Epithelial cell of esophagus (primary cell): ENCODE data around the gene SLC4A11.

Experiments
- DNase-seq: peaks from one replicate; pipeline ENCODE4 v3.0.0; 2010; ENCODE audit warnings: low read depth
- H3K4me3 ChIP-seq: 2 replicates; pipeline ENCODE4 v1.5.1; 2011; ENCODE audit warnings: mild to moderate bottlenecking, low read length, control low read depth
- TF ChIP-seq, protein P1 (sequence below): IDR thresholded peaks from 2 replicates; pipeline ENCODE4 v1.5.1; 2011; ENCODE audit warnings: low read depth, mild to moderate bottlenecking, low read length, control low read depth, inconsistent platforms; ENCODE audit not compliant: insufficient read depth; ENCODE audit errors: missing control alignments

Gene SLC4A11

DNA sequence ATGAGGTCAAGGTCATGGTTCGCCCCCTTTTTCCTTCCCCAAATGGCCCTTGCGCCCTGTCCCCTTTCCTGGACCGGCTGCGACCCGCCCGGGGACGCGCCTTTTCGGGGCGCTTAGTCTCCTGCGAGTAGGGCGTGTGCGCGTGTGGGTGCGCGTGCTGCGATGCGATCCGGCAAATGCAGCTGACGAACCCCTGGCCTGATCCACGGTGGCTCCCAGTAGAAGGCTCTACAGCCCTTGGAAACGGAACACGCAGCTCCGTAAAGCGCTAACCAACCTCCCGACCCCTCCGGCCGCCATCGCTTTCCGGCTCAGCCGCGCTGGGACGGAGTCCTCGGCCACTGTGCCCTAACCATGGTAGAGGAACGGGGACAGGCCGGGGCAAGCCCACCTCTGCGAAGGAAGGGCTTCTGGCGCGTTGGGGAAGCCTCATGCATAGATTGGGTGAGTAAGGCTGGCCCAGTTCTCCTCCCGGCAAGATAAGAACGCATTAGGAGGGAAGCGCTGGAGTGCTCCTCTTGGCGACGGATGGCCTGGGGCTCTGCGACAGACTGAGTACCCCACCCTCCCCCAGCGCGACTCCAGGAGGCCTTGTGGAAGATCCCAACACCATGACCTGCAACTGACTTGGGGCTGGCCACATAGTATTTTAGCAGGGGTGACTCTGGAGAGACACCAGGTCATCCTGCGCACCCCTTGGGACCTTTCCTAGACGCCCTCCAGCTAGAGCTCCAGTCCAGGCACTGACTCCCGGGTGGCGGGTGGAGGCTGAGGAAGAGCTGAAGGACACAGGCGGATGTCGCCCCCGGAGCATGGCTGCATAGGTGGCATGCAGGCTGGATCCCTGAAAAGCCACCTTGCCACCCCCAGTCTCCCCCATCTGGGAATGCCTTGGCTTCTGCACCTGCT lies 1.1 kb upstream of the SLC4A11 start:
- TF ChIP-seq, protein P1, sequence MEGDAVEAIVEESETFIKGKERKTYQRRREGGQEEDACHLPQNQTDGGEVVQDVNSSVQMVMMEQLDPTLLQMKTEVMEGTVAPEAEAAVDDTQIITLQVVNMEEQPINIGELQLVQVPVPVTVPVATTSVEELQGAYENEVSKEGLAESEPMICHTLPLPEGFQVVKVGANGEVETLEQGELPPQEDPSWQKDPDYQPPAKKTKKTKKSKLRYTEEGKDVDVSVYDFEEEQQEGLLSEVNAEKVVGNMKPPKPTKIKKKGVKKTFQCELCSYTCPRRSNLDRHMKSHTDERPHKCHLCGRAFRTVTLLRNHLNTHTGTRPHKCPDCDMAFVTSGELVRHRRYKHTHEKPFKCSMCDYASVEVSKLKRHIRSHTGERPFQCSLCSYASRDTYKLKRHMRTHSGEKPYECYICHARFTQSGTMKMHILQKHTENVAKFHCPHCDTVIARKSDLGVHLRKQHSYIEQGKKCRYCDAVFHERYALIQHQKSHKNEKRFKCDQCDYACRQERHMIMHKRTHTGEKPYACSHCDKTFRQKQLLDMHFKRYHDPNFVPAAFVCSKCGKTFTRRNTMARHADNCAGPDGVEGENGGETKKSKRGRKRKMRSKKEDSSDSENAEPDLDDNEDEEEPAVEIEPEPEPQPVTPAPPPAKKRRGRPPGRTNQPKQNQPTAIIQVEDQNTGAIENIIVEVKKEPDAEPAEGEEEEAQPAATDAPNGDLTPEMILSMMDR = no peak
- peak overlapping the region; percentile 93 for H3K4me3 ChIP-seq
- peak; percentile 66 for DNase-seq

DNA sequence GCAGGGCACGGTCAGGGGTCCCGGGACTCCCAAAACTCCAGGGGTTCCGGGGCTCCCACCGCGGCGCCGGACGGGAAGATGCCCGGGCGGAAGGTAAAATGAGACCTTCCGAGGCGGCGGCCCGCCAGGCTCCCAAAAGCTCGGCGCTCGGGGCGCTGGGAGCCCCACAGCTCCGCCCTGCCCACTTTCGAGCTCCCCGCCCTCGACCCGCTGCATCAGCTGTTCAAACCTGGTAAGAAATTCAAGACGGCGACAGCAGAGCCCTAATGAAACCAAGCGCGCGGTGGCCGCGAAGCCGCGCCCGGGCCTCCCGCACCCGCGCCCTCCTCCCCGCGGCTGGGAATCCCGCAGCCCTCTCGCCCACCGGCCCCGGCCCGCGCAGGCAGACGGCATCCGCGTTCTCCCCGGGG lies 369 bp downstream of the SLC4A11 start:
- peak overlapping the region; percentile 93 for H3K4me3 ChIP-seq
- TF ChIP-seq, protein P1 = no peak

DNA sequence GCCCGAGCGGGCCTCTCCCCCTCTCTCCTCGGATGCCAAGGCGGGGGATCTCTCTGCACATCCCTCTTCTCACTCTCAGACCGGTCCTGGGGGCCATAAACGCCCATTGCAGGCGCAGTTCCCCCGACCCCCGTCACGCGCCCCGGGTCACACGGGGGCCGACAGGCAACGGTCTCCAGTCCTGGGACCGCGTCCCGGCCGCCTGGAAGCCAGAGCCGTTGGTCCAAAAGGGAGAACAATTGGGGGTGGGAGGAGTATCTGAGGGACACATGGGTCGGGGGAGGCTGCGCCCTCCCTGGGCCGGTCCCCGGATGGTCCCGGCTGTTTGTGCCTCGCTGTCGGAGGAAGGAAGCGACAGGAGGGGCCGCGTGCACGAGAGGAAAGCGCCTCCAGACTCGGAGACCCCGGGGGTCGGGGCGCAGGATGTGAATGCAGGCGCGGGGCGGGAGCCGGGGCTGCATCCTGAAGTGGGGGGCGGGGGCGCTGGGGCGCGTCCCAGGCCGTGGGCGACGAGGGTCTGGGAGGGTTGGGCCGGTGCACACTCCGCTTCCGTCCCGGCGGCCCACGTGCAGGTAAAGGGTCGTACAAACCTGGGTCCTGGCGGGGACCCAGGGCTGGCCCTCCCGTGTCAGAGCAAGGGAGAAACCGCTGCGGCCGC lies 903 bp downstream of the SLC4A11 start:
- peak overlapping the region; percentile 93 for H3K4me3 ChIP-seq
- TF ChIP-seq, protein P1 = no peak
- DNase-seq = no peak

More for the DNA sequence above, 369 bp downstream of the SLC4A11 start:
- peak; percentile 62 for DNase-seq

DNA sequence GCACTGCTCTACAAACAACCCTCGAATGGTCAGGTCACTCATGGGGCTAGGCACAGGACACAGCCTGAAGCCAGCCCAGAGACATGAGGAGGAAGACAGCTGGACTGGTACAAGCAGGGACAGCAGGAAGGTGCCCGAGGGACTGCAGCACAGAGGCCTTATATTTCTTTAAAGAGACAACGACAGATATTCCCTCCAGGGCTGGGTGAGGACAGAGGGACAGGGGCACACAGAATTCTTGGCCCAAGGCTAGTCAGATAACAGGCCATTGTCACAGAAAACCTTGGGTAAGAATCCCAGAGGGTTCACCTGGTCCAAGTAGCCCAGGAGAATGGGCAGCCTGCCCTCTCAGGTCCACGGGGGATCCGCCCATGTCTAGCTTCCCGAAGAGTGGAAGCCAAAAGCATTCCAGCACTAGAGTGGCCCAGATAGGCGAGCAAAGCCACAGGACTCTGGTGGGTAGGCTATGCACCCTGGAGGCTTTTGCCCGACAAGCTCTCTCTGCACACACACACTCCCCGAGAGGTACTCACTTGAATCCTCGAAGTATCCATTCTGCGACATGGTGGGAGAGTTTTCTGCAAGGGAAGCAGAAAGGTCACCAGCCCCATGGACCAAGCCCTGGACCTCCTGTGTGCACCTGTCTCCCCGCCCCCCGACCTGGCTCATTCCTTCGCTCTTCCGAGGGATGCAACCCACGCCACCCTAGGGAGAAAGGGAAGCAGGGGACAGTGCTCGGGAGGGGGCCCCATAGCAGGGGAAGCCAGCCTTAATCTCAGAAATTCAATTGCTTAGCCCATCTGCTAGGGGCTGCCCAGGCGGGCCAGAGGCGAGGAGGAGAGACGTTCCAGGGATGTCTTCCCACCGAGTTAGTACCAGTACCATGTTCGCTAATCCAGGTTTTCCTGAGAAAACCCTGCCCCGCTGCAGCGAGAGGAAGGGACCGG lies 1.7 kb downstream of the SLC4A11 start:
- H3K4me3 ChIP-seq = peak overlapping the region; percentile 93
- TF ChIP-seq, protein P1 = no peak

DNA sequence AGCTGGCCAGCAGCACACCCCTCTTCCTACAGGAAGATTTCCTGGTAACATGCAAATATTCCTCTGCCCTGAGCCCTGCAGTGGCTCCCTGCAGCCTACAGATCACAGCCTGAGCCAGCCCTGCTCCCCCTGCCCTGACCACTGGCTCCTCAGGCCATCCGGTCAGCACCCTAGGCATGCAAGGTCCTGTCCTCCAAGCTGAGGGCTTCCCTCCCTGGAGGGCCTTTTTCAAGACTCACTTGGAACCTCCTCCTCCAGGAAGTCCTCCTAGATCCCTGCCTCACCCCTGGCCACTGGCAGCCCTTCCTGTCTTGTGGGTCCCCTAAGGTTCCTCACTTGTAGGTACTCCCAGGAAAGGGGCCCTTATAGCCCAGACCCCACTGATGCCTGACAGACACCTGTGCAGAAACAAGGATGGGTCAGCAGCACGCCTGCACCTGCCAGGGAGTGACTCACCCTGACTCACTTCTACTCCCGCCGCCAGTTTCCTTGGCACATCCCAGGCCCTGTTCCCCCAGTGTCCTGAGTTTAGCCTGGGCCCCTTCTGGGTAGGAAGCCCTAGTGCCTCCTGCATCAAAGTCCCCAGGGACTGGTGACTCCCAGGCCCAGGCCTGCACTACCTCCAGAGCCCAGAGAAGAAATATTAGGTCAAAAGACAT lies 3.2 kb downstream of the SLC4A11 start:
- TF ChIP-seq, protein P1 = no peak
- peak; percentile 87 for DNase-seq
- H3K4me3 ChIP-seq = no peak overlapping the region

More for the DNA sequence above, 1.7 kb downstream of the SLC4A11 start:
- no peak for DNase-seq

DNA sequence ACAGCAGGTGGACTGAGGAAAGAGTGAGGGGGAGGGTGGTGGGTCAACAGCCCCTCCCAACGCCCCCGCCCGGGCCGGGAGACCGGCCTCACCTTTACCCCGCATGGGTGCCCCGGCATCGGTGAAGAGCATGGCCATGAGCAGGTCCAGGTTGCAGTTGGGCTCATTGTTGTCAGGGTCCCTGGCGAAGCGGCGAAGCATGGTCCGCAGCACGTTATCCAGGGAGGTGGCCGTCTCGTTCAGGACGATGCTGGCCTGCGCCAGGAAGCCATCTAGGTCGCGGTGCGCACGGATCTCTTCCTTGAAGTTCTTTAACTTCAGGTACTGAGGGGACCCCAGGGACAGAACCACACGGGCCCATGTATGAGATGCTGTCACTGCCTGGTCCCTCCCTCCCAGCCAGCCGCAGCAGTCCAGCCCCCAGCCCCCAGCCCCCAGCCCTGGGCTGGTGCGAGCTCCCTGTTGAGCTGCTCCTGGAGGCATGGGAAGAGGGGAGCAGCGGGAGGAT lies 4.9 kb downstream of the SLC4A11 start:
- DNase-seq = no peak
- no peak overlapping the region for H3K4me3 ChIP-seq
- TF ChIP-seq, protein P1 = no peak
